ENCODE measurements around the gene ARV1.
"Not testable (repeated sequence)": the region's sequence is repeated elsewhere in the genome, so short reads cannot be mapped to it uniquely, and the experiment has no call there.

ARV1 gene

GRCh38 chr1:231000201-231000600 lies 21.3 kb downstream of the ARV1 start:
- Histone ChIP-seq H3K4me1 (ENCODE audit: control insufficient read depth, insufficient read depth, low read length) (no peaks in the 10 kb centered on the region), H3K4me2 (ENCODE audit: low read length) (no peak overlapping the region), H3K27me3 (ENCODE audit: control insufficient read depth, insufficient read depth, low read length) (no peaks in the 10 kb centered on the region), H3K36me3 (ENCODE audit: insufficient read depth, low read length) (peaks cover 53% of the 10 kb centered on the region), H3K9me3 (replicated peaks; ENCODE audit: low read length) (no peaks in the 10 kb centered on the region), H3K4me3 (ENCODE audit: low read length) (no peak overlapping the region), H3K9ac (ENCODE audit: low read depth, low read length) (no peak overlapping the region)

GRCh38 chr1:231000639-231001038 lies 21.7 kb downstream of the ARV1 start:
- Histone ChIP-seq H3K4me2 (ENCODE audit: low read length) (no peak overlapping the region), H3K4me3 (ENCODE audit: low read length) (no peak overlapping the region), H3K9me3 (replicated peaks; ENCODE audit: low read length) (no peaks in the 10 kb centered on the region), H3K4me1 (ENCODE audit: control insufficient read depth, insufficient read depth, low read length) (no peaks in the 10 kb centered on the region), H3K27me3 (ENCODE audit: control insufficient read depth, insufficient read depth, low read length) (no peaks in the 10 kb centered on the region), H3K9ac (ENCODE audit: low read depth, low read length) (no peak overlapping the region), H3K36me3 (ENCODE audit: insufficient read depth, low read length) (peaks cover 52% of the 10 kb centered on the region)

- no peak overlapping the region for H3K4me3 ChIP-seq (ENCODE audit: low read length)
- no peaks in the 10 kb centered on the region for H3K27me3 ChIP-seq (ENCODE audit: control insufficient read depth, insufficient read depth, low read length)
- H3K36me3 ChIP-seq (ENCODE audit: insufficient read depth, low read length): peaks cover 45% of the 10 kb centered on the region
- no peak overlapping the region for H3K9ac ChIP-seq (ENCODE audit: low read depth, low read length)
- H3K9me3 ChIP-seq (replicated peaks; ENCODE audit: low read length): peaks cover under 1% of the 10 kb centered on the region
- H3K4me1 ChIP-seq (ENCODE audit: control insufficient read depth, insufficient read depth, low read length): no peaks in the 10 kb centered on the region
- no peak overlapping the region for H3K4me2 ChIP-seq (ENCODE audit: low read length)
These were observed 23.0 kb downstream of the ARV1 start for GRCh38 chr1:231001892-231002291.

GRCh38 chr1:231007535-231007934 lies 28.6 kb downstream of the ARV1 start:
- H3K4me1 ChIP-seq (ENCODE audit: control insufficient read depth, insufficient read depth, low read length); H3K36me3 ChIP-seq (ENCODE audit: insufficient read depth, low read length); H3K9ac ChIP-seq (ENCODE audit: low read depth, low read length); H3K27me3 ChIP-seq (ENCODE audit: control insufficient read depth, insufficient read depth, low read length); H3K4me2 ChIP-seq (ENCODE audit: low read length); H3K4me3 ChIP-seq (ENCODE audit: low read length); H3K9me3 ChIP-seq (replicated peaks; ENCODE audit: low read length): not testable (repeated sequence)

GRCh38 chr1:231011360-231011759 lies 32.5 kb downstream of the ARV1 start:
- no peaks in the 10 kb centered on the region for H3K27me3 ChIP-seq (ENCODE audit: control insufficient read depth, insufficient read depth, low read length)
- H3K9me3 ChIP-seq (replicated peaks; ENCODE audit: low read length): peaks cover 3% of the 10 kb centered on the region
- H3K4me1 ChIP-seq (ENCODE audit: control insufficient read depth, insufficient read depth, low read length): peaks cover 4% of the 10 kb centered on the region
- no peaks in the 10 kb centered on the region for H3K36me3 ChIP-seq (ENCODE audit: insufficient read depth, low read length)
- no peak overlapping the region for H3K4me3 ChIP-seq (ENCODE audit: low read length)
- H3K4me2 ChIP-seq (ENCODE audit: low read length): no peak overlapping the region
- H3K9ac ChIP-seq (ENCODE audit: low read depth, low read length): no peak overlapping the region

- H3K4me2 ChIP-seq (ENCODE audit: low read length): no peak overlapping the region
- no peaks in the 10 kb centered on the region for H3K27me3 ChIP-seq (ENCODE audit: control insufficient read depth, insufficient read depth, low read length)
- H3K9ac ChIP-seq (ENCODE audit: low read depth, low read length): no peak overlapping the region
- peaks cover 2% of the 10 kb centered on the region for H3K9me3 ChIP-seq (replicated peaks; ENCODE audit: low read length)
- H3K4me3 ChIP-seq (ENCODE audit: low read length): no peak overlapping the region
- peaks cover 4% of the 10 kb centered on the region for H3K4me1 ChIP-seq (ENCODE audit: control insufficient read depth, insufficient read depth, low read length)
- H3K36me3 ChIP-seq (ENCODE audit: insufficient read depth, low read length): no peaks in the 10 kb centered on the region
These were observed 33.1 kb downstream of the ARV1 start for GRCh38 chr1:231011963-231012362.

- Histone ChIP-seq H3K9me3 (replicated peaks; ENCODE audit: low read length) (no peaks in the 10 kb centered on the region), H3K4me1 (ENCODE audit: control insufficient read depth, insufficient read depth, low read length) (peaks cover 4% of the 10 kb centered on the region), H3K36me3 (ENCODE audit: insufficient read depth, low read length) (no peaks in the 10 kb centered on the region), H3K4me3 (ENCODE audit: low read length) (no peak overlapping the region), H3K9ac (ENCODE audit: low read depth, low read length) (no peak overlapping the region), H3K27me3 (ENCODE audit: control insufficient read depth, insufficient read depth, low read length) (no peaks in the 10 kb centered on the region), H3K4me2 (ENCODE audit: low read length) (no peak overlapping the region)
These were observed 34.6 kb downstream of the ARV1 start for GRCh38 chr1:231013391-231014015.

GRCh38 chr1:231016234-231016633 lies 37.3 kb downstream of the ARV1 start:
- Histone ChIP-seq H3K27me3 (ENCODE audit: control insufficient read depth, insufficient read depth, low read length) (no peaks in the 10 kb centered on the region), H3K9ac (ENCODE audit: low read depth, low read length) (no peak overlapping the region), H3K4me1 (ENCODE audit: control insufficient read depth, insufficient read depth, low read length) (peaks cover 23% of the 10 kb centered on the region), H3K36me3 (ENCODE audit: insufficient read depth, low read length) (no peaks in the 10 kb centered on the region), H3K4me3 (ENCODE audit: low read length) (no peak overlapping the region), H3K4me2 (ENCODE audit: low read length) (no peak overlapping the region), H3K9me3 (replicated peaks; ENCODE audit: low read length) (no peaks in the 10 kb centered on the region)

- Histone ChIP-seq H3K9ac (ENCODE audit: low read depth, low read length) (no peak overlapping the region), H3K9me3 (replicated peaks; ENCODE audit: low read length) (no peaks in the 10 kb centered on the region), H3K4me2 (ENCODE audit: low read length) (no peak overlapping the region), H3K4me1 (ENCODE audit: control insufficient read depth, insufficient read depth, low read length) (peaks cover 30% of the 10 kb centered on the region), H3K36me3 (ENCODE audit: insufficient read depth, low read length) (no peaks in the 10 kb centered on the region), H3K27me3 (ENCODE audit: control insufficient read depth, insufficient read depth, low read length) (no peaks in the 10 kb centered on the region), H3K4me3 (ENCODE audit: low read length) (no peak overlapping the region)
These were observed 38.1 kb downstream of the ARV1 start for GRCh38 chr1:231016966-231017365.

GRCh38 chr1:231019711-231020110 lies 40.8 kb downstream of the ARV1 start:
- H3K27me3 ChIP-seq (ENCODE audit: control insufficient read depth, insufficient read depth, low read length): no peaks in the 10 kb centered on the region
- no peak overlapping the region for H3K4me3 ChIP-seq (ENCODE audit: low read length)
- H3K4me2 ChIP-seq (ENCODE audit: low read length): peak overlapping the region; percentile 59
- no peaks in the 10 kb centered on the region for H3K9me3 ChIP-seq (replicated peaks; ENCODE audit: low read length)
- H3K4me1 ChIP-seq (ENCODE audit: control insufficient read depth, insufficient read depth, low read length): peaks cover 31% of the 10 kb centered on the region
- H3K36me3 ChIP-seq (ENCODE audit: insufficient read depth, low read length): no peaks in the 10 kb centered on the region
- H3K9ac ChIP-seq (ENCODE audit: low read depth, low read length): no peak overlapping the region

- Histone ChIP-seq H3K4me1 (ENCODE audit: control insufficient read depth, insufficient read depth, low read length) (peaks cover 31% of the 10 kb centered on the region), H3K9me3 (replicated peaks; ENCODE audit: low read length) (no peaks in the 10 kb centered on the region), H3K9ac (ENCODE audit: low read depth, low read length) (peak overlapping the region; percentile 25), H3K4me3 (ENCODE audit: low read length) (peak overlapping the region; percentile 26), H3K4me2 (ENCODE audit: low read length) (peak overlapping the region; percentile 59), H3K36me3 (ENCODE audit: insufficient read depth, low read length) (no peaks in the 10 kb centered on the region), H3K27me3 (ENCODE audit: control insufficient read depth, insufficient read depth, low read length) (no peaks in the 10 kb centered on the region)
These were observed 41.3 kb downstream of the ARV1 start for GRCh38 chr1:231020139-231020601.

GRCh38 chr1:231020816-231021215 lies 41.9 kb downstream of the ARV1 start:
- Histone ChIP-seq H3K4me3 (ENCODE audit: low read length) (peak overlapping the region; percentile 26), H3K9ac (ENCODE audit: low read depth, low read length) (peak overlapping the region; percentile 25), H3K36me3 (ENCODE audit: insufficient read depth, low read length) (no peaks in the 10 kb centered on the region), H3K9me3 (replicated peaks; ENCODE audit: low read length) (no peaks in the 10 kb centered on the region), H3K4me1 (ENCODE audit: control insufficient read depth, insufficient read depth, low read length) (peaks cover 29% of the 10 kb centered on the region), H3K27me3 (ENCODE audit: control insufficient read depth, insufficient read depth, low read length) (no peaks in the 10 kb centered on the region), H3K4me2 (ENCODE audit: low read length) (peak overlapping the region; percentile 59)
